DMS114 treated with DMSO at 0.1 percent for 48 hours (cell line): ENCODE results near the gene PSMB7.
A peak's percentile ranks its signal among the peaks of the same experiment; 100 is the strongest.

Experiments used
- DNase-seq: peaks from one replicate; lab custom pipeline; 2025; ENCODE audit not compliant: unreplicated experiment; lab: John Stamatoyannopoulos, UW

PSMB7 gene

GRCh38 chr9:124411514-124412227 lies 3.6 kb downstream of the PSMB7 start:
- no peak for DNase-seq

GRCh38 chr9:124410321-124410913 lies 4.8 kb downstream of the PSMB7 start:
- no peak for DNase-seq

GRCh38 chr9:124409410-124409809 lies 5.8 kb downstream of the PSMB7 start:
- DNase-seq: no peak

GRCh38 chr9:124403246-124403645 lies 12.0 kb downstream of the PSMB7 start:
- no peak for DNase-seq

GRCh38 chr9:124399968-124400940 lies 15.0 kb downstream of the PSMB7 start:
- no peak for DNase-seq

- no peak for DNase-seq
These were observed 15.8 kb downstream of the PSMB7 start for GRCh38 chr9:124399323-124399967.

GRCh38 chr9:124398191-124398935 lies 16.9 kb downstream of the PSMB7 start:
- DNase-seq: no peak

GRCh38 chr9:124395826-124396225 lies 19.4 kb downstream of the PSMB7 start:
- no peak for DNase-seq

GRCh38 chr9:124394596-124394995 lies 20.6 kb downstream of the PSMB7 start:
- DNase-seq: no peak

- no peak for DNase-seq
These were observed 21.1 kb downstream of the PSMB7 start for GRCh38 chr9:124394167-124394566.

- DNase-seq: peak; percentile 3
These were observed 22.3 kb downstream of the PSMB7 start for GRCh38 chr9:124392871-124393460.

GRCh38 chr9:124392254-124392870 lies 22.9 kb downstream of the PSMB7 start:
- DNase-seq: no peak

GRCh38 chr9:124390794-124391658 lies 24.2 kb downstream of the PSMB7 start:
- DNase-seq: no peak

GRCh38 chr9:124389146-124389939 lies 25.9 kb downstream of the PSMB7 start:
- no peak for DNase-seq

GRCh38 chr9:124388275-124389048 lies 26.8 kb downstream of the PSMB7 start:
- DNase-seq: no peak

- no peak for DNase-seq
These were observed 29.0 kb downstream of the PSMB7 start for GRCh38 chr9:124386201-124386600.

GRCh38 chr9:124385623-124386022 lies 29.6 kb downstream of the PSMB7 start:
- DNase-seq: no peak
